Vagina (tissue), 2 donors: ENCODE data around the gene CCNO.

Source experiments
- CTCF ChIP-seq, 3 experiments: fragments of 450-650 bp in 2 of 3; fragments of 200-600 bp in 1 of 3; sonication (generic) in 1 of 3; IDR thresholded peaks; one replicate each; pipeline ENCODE4 v1.5.1; 2017 to 2019; ENCODE audit warnings: antibody characterized with exemption in 3 of 3, mild to moderate bottlenecking in 2 of 3, moderate library complexity in 2 of 3
- POLR2AphosphoS5 ChIP-seq, 2 donors: sonication (generic); formaldehyde crosslinking; IDR thresholded peaks; one replicate each; pipeline ENCODE4 v1.9.0; 2017; ENCODE audit warnings: antibody characterized with exemption in 2 of 2, mild to moderate bottlenecking in 2 of 2, low read depth in 1 of 2; ENCODE audit not compliant: insufficient read depth in 1 of 2

GRCh38 chr5:55230086-55230629 is 3.2 kb downstream of the CCNO start:
- TF ChIP-seq CTCF (IDR thresholded peaks at IDR 0.05) (no peak), POLR2AphosphoS5 (IDR thresholded peaks at IDR 0.05; ENCODE audit: insufficient read depth in 1 of 2, low read depth in 1 of 2) (no peak)
